HG03097 (cell line): ENCODE data around the gene COX15.
"Not testable (repeated sequence)": the region's sequence is repeated elsewhere in the genome, so short reads cannot be mapped to it uniquely, and the experiment has no call there.

ENCODE experiments used
- ATAC-seq: cut with Tn5 transposase; IDR thresholded peaks from one replicate; pipeline ENCODE4 v1.9.1; 2021; ENCODE audit not compliant: unreplicated experiment, low FRiP score

The COX15 gene

GRCh38 chr10:99732033-99732842, at the start of gene COX15, which contains the start of gene CUTC:
Gene COX15, minus strand, starts transcription at chr10:99732127. Its CDS starts 78 bp downstream, at chr10:99732049.
Gene CUTC, plus strand, starts transcription at chr10:99732234. Its CDS starts 115 bp downstream, at chr10:99732349.
- peak; percentile 76 for ATAC-seq

- ATAC-seq, result no peak
Observed at GRCh38 chr10:99779335-99779734, 47.4 kb upstream of the COX15 start.

GRCh38 chr10:99777918-99778714, 46.2 kb upstream of the COX15 start:
- no peak for ATAC-seq

GRCh38 chr10:99775850-99776249, 43.9 kb upstream of the COX15 start:
- no peak for ATAC-seq

GRCh38 chr10:99770408-99771045, 38.6 kb upstream of the COX15 start:
- no peak for ATAC-seq

GRCh38 chr10:99769706-99770105, 37.8 kb upstream of the COX15 start:
- no peak for ATAC-seq

- ATAC-seq, result no peak
Observed at GRCh38 chr10:99768556-99768955, 36.6 kb upstream of the COX15 start.

GRCh38 chr10:99767901-99768300, 36.0 kb upstream of the COX15 start:
- ATAC-seq, result no peak

GRCh38 chr10:99766302-99766681, 34.4 kb upstream of the COX15 start:
- peak; percentile 81 for ATAC-seq

GRCh38 chr10:99765672-99766301, 33.9 kb upstream of the COX15 start:
- ATAC-seq, result no peak

GRCh38 chr10:99761365-99761764, 29.4 kb upstream of the COX15 start:
- no peak for ATAC-seq

- ATAC-seq, result no peak
Observed at GRCh38 chr10:99760321-99760720, 28.4 kb upstream of the COX15 start.

- no peak for ATAC-seq
Observed at GRCh38 chr10:99758211-99758891, 26.4 kb upstream of the COX15 start.

- no peak for ATAC-seq
Observed at GRCh38 chr10:99756159-99756558, 24.2 kb upstream of the COX15 start.

- ATAC-seq, result no peak
Observed at GRCh38 chr10:99754670-99755069, 22.7 kb upstream of the COX15 start.

GRCh38 chr10:99750641-99751040, 18.7 kb upstream of the COX15 start:
- ATAC-seq, result no peak

- no peak for ATAC-seq
Observed at GRCh38 chr10:99748823-99749451, 17.0 kb upstream of the COX15 start.

- not testable (repeated sequence) for ATAC-seq
Observed at GRCh38 chr10:99746166-99746565, 14.2 kb upstream of the COX15 start.

- no peak for ATAC-seq
Observed at GRCh38 chr10:99743841-99744240, 11.9 kb upstream of the COX15 start.

GRCh38 chr10:99742701-99743100, 10.8 kb upstream of the COX15 start:
- ATAC-seq, result no peak
